SJCRH30 (cell line): Measurements from ENCODE around the gene APOC1. TPM values are rescaled to one million over a fixed set of nuclear protein-coding genes. Genes with fewer than 3 reads are reported as not detected.
"Not testable (repeated sequence)": the region's sequence is repeated elsewhere in the genome, so short reads cannot be mapped to it uniquely, and the experiment has no call there.

Experiments used
- DNase-seq, 2 experiments: peaks; one replicate each; pipeline ENCODE4 v3.0.0-alpha.2; 2015 to 2020
- H3K27ac ChIP-seq: fragments of 250-450 bp; sonication (Bioruptor Pico); 2 replicates; pipeline ENCODE4 v1.5.1; 2020; ENCODE audit warnings: mild to moderate bottlenecking, moderate library complexity
- H3K27me3 ChIP-seq: fragments of 250-450 bp; sonication (Bioruptor Pico); 2 replicates; pipeline ENCODE4 v1.5.1; 2020; ENCODE audit warnings: mild to moderate bottlenecking, moderate library complexity
- H3K36me3 ChIP-seq: fragments of 250-450 bp; sonication (Bioruptor Pico); 2 replicates; pipeline ENCODE4 v1.5.1; 2020; ENCODE audit warnings: mild to moderate bottlenecking, moderate library complexity
- H3K4me1 ChIP-seq: fragments of 250-450 bp; sonication (Bioruptor Pico); 2 replicates; pipeline ENCODE4 v1.5.1; 2020; ENCODE audit warnings: mild to moderate bottlenecking, moderate library complexity
- H3K4me3 ChIP-seq: fragments of 250-450 bp; sonication (Bioruptor Pico); 2 replicates; pipeline ENCODE4 v1.5.1; 2020; ENCODE audit warnings: mild to moderate bottlenecking, moderate library complexity
- H3K9me3 ChIP-seq: fragments of 250-450 bp; sonication (Bioruptor Pico); replicated peaks from 2 replicates; pipeline ENCODE4 v1.5.1; 2020; ENCODE audit warnings: mild to moderate bottlenecking, moderate library complexity
- total RNA-seq: library from RNA; depleted of rRNA; stranded (reverse); fragments of >200 nt; shearing (Covaris generic); gene quantifications from 2 replicates; pipeline ENCODE4 v1.2.3, GENCODE V29; 2014

Gene APOC1
- total RNA-seq, 1 experiment from 2014 or later, result 18.3 TPM

DNA sequence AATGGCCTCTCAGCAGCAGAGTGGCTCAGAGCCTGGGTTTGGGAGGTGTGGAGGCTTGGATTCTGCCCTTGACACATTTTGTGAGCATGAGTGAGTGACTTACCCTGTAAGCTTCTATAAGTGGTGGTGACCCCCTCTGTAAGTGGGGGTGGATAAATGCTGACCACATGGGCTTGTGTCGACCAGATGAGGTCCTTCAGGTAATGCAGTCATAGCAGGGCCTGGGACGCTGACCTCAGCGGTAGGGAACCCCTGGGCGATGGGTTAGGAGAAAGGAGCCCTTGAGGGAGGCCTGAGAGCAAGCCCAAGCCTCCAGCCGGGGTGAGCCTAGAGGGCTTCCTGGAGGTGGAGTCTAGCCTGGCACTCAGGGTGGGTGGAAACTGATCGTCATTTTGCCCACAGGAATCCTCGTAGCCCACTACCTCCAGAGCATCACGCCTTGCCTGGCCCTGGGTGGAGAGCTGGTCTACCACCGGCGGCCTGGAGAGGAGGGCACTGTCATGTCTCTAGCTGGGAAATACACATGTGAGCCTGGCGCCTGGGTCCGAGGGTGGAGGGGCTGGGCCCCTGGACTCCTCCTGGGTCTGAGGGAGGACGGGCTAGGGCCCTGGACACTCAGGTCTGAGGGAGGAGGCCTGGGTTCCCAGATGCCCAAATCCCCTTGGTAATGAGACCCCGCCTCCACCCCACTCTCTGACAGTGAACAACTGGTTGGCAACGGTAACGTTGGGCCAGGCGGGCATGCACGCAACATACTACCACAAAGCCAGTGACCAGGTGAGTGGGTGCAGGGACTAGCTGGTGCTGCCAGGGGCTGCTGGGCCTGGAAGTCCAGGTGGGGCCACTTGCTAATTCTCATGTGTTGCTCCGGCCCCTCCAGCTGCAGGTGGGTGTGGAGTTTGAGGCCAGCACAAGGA lies 13.8 kb upstream of the APOC1 start:
- H3K4me1 ChIP-seq, result 0 out of 2 replicates have a peak, but pooled peaks cover 3% of the 10 kb centered on the region
- H3K4me3 ChIP-seq, result no peak overlapping the region
- peaks cover 53% of the 10 kb centered on the region for H3K36me3 ChIP-seq

GRCh38 chr19:44903216-44903601 lies 11.2 kb upstream of the APOC1 start:
- Histone ChIP-seq H3K4me3 (no peak overlapping the region), H3K4me1 (0 out of 2 replicates have a peak, but pooled peaks cover 3% of the 10 kb centered on the region), H3K9me3 (no peaks in the 10 kb centered on the region), H3K27ac (no peak overlapping the region), H3K27me3 (no peaks in the 10 kb centered on the region), H3K36me3 (peaks cover 31% of the 10 kb centered on the region)
- no peak for DNase-seq

More for the DNA sequence above, 13.8 kb upstream of the APOC1 start:
- no peaks in the 10 kb centered on the region for H3K27me3 ChIP-seq
- DNase-seq, result no peak
- no peaks in the 10 kb centered on the region for H3K9me3 ChIP-seq
- no peak overlapping the region for H3K27ac ChIP-seq

DNA sequence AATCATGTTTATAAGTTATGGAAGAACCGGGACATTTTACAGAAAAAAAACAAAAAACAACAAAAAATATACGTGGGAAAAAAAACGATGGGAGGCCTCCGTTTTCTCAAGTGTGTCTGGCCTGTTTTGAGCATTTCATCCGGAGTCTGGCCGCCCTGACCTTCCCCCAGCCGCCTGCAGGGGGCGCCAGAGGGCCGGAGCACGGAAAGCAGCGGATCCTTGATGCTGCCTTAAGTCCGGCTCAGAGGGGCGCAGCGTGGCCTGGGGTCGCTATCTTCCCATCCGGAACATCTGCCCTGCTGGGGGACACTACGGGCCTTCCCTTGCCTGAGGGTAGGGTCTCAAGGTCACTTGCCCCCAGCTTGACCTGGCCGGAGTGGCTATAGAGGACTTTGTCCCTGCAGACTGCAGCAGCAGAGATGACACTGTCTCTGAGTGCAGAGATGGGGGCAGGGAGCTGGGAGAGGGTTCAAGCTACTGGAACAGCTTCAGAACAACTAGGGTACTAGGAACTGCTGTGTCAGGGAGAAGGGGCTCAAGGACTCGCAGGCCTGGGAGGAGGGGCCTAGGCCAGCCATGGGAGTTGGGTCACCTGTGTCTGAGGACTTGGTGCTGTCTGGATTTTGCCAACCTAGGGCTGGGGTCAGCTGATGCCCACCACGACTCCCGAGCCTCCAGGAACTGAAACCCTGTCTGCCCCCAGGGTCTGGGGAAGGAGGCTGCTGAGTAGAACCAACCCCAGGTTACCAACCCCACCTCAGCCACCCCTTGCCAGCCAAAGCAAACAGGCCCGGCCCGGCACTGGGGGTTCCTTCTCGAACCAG lies 10.6 kb upstream of the APOC1 start:
- Histone ChIP-seq H3K4me1 (0 out of 2 replicates have a peak, but pooled peaks cover 3% of the 10 kb centered on the region), H3K4me3 (no peak overlapping the region), H3K27ac (no peak overlapping the region), H3K36me3 (peaks cover 31% of the 10 kb centered on the region), H3K27me3 (no peaks in the 10 kb centered on the region), H3K9me3 (no peaks in the 10 kb centered on the region)
- DNase-seq, result peak; percentile 56 to 74

DNA sequence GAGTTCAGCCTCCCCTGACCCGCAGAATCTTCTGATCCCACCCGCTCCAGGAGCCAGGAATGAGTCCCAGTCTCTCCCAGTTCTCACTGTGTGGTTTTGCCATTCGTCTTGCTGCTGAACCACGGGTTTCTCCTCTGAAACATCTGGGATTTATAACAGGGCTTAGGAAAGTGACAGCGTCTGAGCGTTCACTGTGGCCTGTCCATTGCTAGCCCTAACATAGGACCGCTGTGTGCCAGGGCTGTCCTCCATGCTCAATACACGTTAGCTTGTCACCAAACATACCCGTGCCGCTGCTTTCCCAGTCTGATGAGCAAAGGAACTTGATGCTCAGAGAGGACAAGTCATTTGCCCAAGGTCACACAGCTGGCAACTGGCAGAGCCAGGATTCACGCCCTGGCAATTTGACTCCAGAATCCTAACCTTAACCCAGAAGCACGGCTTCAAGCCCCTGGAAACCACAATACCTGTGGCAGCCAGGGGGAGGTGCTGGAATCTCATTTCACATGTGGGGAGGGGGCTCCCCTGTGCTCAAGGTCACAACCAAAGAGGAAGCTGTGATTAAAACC lies 9.9 kb upstream of the APOC1 start:
- DNase-seq, result no peak
- 0 out of 2 replicates have a peak, but pooled peaks cover 3% of the 10 kb centered on the region for H3K4me1 ChIP-seq
- no peak overlapping the region for H3K27ac ChIP-seq
- H3K9me3 ChIP-seq, result no peaks in the 10 kb centered on the region
- H3K27me3 ChIP-seq, result no peaks in the 10 kb centered on the region
- H3K4me3 ChIP-seq, result no peak overlapping the region
- peaks cover 26% of the 10 kb centered on the region for H3K36me3 ChIP-seq

GRCh38 chr19:44905437-44906160 lies 8.8 kb upstream of the APOC1 start, which contains the start of gene APOE:
APOE (plus strand) TSS chr19:44905796; CDS start chr19:44906625, 829 bp downstream.
- Histone ChIP-seq H3K9me3 (no peaks in the 10 kb centered on the region), H3K4me1 (0 out of 2 replicates have a peak, but pooled peaks cover 3% of the 10 kb centered on the region)
- DNase-seq, result peak in 1 of 2 experiments; percentile 30

DNA sequence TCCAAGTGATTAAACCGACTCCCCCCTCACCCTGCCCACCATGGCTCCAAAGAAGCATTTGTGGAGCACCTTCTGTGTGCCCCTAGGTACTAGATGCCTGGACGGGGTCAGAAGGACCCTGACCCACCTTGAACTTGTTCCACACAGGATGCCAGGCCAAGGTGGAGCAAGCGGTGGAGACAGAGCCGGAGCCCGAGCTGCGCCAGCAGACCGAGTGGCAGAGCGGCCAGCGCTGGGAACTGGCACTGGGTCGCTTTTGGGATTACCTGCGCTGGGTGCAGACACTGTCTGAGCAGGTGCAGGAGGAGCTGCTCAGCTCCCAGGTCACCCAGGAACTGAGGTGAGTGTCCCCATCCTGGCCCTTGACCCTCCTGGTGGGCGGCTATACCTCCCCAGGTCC lies 6.8 kb upstream of the APOC1 start:
- H3K4me1 ChIP-seq, result peaks cover 6% of the 10 kb centered on the region
- no peak overlapping the region for H3K4me3 ChIP-seq
- H3K9me3 ChIP-seq, result no peaks in the 10 kb centered on the region
- no peak overlapping the region for H3K27ac ChIP-seq
- DNase-seq, result no peak
- peaks cover 2% of the 10 kb centered on the region for H3K36me3 ChIP-seq
- H3K27me3 ChIP-seq, result no peaks in the 10 kb centered on the region

More at GRCh38 chr19:44905437-44906160, 8.8 kb upstream of the APOC1 start, which contains the start of gene APOE:
- peaks cover 22% of the 10 kb centered on the region for H3K36me3 ChIP-seq
- no peaks in the 10 kb centered on the region for H3K27me3 ChIP-seq
- no peak within 1 kb of the TSS for H3K27ac ChIP-seq
- no peak within 1 kb of the TSS; the same call in 1 of the 2 replicates for H3K4me3 ChIP-seq

GRCh38 chr19:44908074-44908835 lies 6.2 kb upstream of the APOC1 start:
- no peaks in the 10 kb centered on the region for H3K9me3 ChIP-seq
- peaks cover 8% of the 10 kb centered on the region for H3K4me1 ChIP-seq
- no peak overlapping the region for H3K27ac ChIP-seq
- H3K36me3 ChIP-seq, result no peaks in the 10 kb centered on the region
- H3K4me3 ChIP-seq, result no peak overlapping the region
- DNase-seq, result no peak
- no peaks in the 10 kb centered on the region for H3K27me3 ChIP-seq

DNA sequence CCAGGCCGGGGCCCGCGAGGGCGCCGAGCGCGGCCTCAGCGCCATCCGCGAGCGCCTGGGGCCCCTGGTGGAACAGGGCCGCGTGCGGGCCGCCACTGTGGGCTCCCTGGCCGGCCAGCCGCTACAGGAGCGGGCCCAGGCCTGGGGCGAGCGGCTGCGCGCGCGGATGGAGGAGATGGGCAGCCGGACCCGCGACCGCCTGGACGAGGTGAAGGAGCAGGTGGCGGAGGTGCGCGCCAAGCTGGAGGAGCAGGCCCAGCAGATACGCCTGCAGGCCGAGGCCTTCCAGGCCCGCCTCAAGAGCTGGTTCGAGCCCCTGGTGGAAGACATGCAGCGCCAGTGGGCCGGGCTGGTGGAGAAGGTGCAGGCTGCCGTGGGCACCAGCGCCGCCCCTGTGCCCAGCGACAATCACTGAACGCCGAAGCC lies 5.6 kb upstream of the APOC1 start:
- Histone ChIP-seq H3K36me3 (no peaks in the 10 kb centered on the region), H3K4me1 (peaks cover 14% of the 10 kb centered on the region), H3K27ac (no peak overlapping the region), H3K27me3 (no peaks in the 10 kb centered on the region), H3K4me3 (no peak overlapping the region), H3K9me3 (no peaks in the 10 kb centered on the region)
- DNase-seq, result no peak

DNA sequence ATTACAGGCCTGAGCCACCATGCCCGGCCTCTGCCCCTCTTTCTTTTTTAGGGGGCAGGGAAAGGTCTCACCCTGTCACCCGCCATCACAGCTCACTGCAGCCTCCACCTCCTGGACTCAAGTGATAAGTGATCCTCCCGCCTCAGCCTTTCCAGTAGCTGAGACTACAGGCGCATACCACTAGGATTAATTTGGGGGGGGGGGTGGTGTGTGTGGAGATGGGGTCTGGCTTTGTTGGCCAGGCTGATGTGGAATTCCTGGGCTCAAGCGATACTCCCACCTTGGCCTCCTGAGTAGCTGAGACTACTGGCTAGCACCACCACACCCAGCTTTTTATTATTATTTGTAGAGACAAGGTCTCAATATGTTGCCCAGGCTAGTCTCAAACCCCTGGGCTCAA lies 4.6 kb upstream of the APOC1 start:
- Histone ChIP-seq H3K9me3 (no peaks in the 10 kb centered on the region), H3K4me1 (peaks cover 19% of the 10 kb centered on the region), H3K27ac (no peak overlapping the region), H3K4me3 (no peak overlapping the region), H3K27me3 (no peaks in the 10 kb centered on the region), H3K36me3 (no peaks in the 10 kb centered on the region)
- no peak for DNase-seq

- not testable (repeated sequence) for DNase-seq, H3K4me3 ChIP-seq, H3K9me3 ChIP-seq, H3K27ac ChIP-seq, H3K36me3 ChIP-seq, H3K27me3 ChIP-seq
- peaks cover 16% of the 10 kb centered on the region for H3K4me1 ChIP-seq
Observed at GRCh38 chr19:44911896-44912295, 2.5 kb upstream of the APOC1 start.

DNA sequence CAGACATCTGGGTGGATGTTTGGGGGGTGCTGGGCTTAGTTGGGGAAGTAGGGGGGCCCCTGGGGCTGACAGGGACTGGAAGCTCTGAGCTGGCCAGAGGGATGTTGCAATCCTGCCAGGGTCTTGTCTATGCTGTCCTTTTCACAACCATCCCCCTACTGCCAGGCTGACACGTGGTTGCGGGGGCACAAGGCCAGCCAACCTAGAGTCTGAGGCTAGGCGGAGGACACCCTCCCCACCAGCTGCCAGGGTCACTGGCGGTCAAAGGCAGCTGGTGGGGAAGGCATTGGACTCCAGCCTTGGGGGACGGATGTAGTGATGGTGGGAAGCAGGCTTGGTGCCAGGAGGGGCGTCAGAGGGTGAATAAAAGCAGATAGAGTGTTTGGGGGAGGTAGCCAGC lies 1.6 kb upstream of the APOC1 start:
- DNase-seq, result peak; percentile 79 to 82
- H3K27me3 ChIP-seq, result no peaks in the 10 kb centered on the region
- H3K9me3 ChIP-seq, result no peaks in the 10 kb centered on the region
- H3K4me1 ChIP-seq, result peaks cover 16% of the 10 kb centered on the region
- no peak overlapping the region for H3K27ac ChIP-seq
- no peak overlapping the region for H3K4me3 ChIP-seq
- H3K36me3 ChIP-seq, result no peaks in the 10 kb centered on the region

DNA sequence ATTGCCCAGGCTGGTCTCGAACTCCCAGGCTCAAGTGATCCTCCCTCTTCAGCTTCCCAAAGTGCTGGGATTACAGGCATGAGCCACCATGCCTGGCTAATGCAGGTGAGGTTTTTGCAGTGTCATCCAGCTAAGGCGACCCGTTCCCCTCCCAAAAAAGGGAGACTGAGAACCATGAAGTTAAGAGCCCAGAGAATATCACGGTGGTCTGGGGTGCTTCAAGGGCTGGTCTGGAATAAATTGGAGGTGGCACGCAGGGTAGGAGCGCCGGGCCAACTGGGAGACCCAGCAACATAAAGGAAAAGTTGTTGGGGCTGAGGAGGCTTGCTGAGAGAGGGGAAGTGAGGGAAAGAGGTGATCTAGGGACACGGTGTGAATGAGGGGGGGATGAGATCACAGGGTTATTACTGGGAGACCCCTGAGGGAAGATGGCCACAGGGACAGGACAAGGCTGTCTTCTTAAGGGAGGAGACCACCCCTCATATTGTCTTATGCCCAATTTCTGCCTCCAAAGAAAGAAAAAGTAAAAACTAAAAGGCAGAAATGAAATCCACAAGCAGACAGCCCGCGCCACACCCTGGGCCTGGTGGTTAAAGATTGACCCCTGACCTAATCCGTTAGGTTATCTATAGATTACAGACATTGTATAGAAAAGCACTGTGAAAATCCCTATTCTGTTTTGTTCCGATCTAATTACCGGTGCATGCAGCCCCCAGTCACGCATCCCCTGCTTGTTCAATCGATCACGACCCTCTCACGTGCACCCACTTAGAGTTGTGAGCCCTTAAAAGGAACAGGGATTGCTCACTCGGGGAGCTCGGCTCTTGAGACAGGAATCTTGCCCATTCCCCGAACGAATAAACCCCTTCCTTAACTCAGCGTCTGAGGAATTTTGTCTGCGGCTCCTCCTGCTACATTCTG lies 636 bp upstream of the APOC1 start:
- H3K27me3 ChIP-seq, H3K36me3 ChIP-seq, H3K27ac ChIP-seq, H3K9me3 ChIP-seq, DNase-seq: not testable (repeated sequence)
- Histone ChIP-seq H3K4me3 (peak overlapping the region; percentile 57), H3K4me1 (peaks cover 16% of the 10 kb centered on the region)
